ENCODE data around the gene IL10. TPM values are rescaled to one million over a fixed set of nuclear protein-coding genes. Genes with fewer than 3 reads are reported as not detected.
"Not testable (repeated sequence)": the region's sequence is repeated elsewhere in the genome, so short reads cannot be mapped to it uniquely, and the experiment has no call there.

The IL10 gene
- total RNA-seq, 2 experiments from 2014 or later, result not detected

DNA sequence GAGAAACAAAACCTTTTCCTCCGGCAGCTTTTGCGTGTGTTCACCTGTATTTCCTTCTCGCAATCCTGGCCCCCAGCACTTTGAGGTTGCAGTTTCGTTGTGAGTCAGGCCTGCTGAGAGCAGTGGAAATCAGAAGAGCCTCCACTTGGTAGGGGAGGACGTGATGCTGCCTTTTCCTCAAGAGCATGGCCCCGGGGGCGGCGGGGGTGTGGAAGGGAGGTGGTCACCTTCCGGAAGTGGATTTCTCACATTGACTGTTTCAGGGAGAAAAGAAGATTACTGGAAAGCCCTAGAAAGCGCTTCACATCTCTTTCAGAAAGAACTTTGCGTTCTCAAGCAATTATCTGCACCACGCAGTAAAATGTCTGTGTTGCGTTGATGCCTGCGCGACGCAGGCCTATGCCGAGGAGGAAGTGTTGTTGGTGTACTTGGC is 12.2 kb upstream of the IL10 start:
- Mint-ChIP-seq H3K4me1 (peaks cover 62% of the 10 kb centered on the region), H3K9me3 (no peaks in the 10 kb centered on the region), H3K27me3 (no peaks in the 10 kb centered on the region), H3K4me3 (peak overlapping the region; percentile 63), H3K36me3 (no peaks in the 10 kb centered on the region), H3K27ac (peak overlapping the region; percentile 85)
- peak; percentile 89 for DNase-seq

DNA sequence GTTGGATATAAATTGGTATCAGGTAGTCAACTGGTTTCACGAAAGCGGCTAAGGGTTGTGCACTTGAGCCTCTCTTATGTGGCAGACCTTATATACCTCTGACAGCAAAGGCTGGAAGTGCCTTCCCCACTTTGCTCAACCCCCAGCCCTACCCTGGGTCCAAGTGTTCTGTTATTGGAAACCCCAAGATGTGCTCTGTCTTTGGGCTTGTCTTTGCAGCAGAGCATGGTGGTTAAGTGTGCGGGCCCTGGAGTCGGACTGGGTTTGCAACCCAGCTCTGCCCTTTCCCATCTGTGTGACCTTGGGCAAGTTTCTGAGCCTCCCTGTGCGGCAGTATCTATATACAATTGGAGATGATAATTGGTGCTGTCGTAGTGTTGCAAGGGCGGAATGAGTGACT is 11.2 kb upstream of the IL10 start:
- no peaks in the 10 kb centered on the region for H3K36me3 Mint-ChIP-seq
- H3K27ac Mint-ChIP-seq, result peak overlapping the region; percentile 47
- no peak for DNase-seq
- H3K4me3 Mint-ChIP-seq, result no peak overlapping the region
- H3K4me1 Mint-ChIP-seq, result peaks cover 62% of the 10 kb centered on the region
- H3K27me3 Mint-ChIP-seq, result no peaks in the 10 kb centered on the region
- H3K9me3 Mint-ChIP-seq, result no peaks in the 10 kb centered on the region

DNA sequence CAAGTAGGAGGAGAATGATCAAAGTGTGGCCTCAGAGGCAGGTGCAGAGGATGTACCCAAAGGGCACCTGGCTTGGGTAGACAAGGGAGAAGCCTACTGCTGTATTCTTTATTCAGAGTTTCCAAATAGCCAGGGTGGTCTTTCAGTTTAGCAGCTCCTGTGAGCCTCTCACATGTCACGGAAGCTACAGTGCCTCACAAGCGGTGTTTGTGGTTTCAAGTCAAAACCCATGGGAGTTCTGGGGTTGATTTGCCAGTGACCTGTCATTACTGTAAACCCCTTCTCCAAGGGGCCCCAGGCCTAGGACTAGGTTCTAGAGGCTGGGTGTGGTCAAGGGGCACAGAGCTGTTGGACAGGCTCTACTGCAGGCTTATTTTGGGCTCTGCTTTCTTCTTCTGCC is 10.2 kb upstream of the IL10 start:
- DNase-seq, result peak; percentile 59
- H3K9me3 Mint-ChIP-seq, result no peaks in the 10 kb centered on the region
- peak overlapping the region; percentile 59 for H3K27ac Mint-ChIP-seq
- no peak overlapping the region for H3K4me3 Mint-ChIP-seq
- peaks cover 55% of the 10 kb centered on the region for H3K4me1 Mint-ChIP-seq
- H3K27me3 Mint-ChIP-seq, result no peaks in the 10 kb centered on the region
- no peaks in the 10 kb centered on the region for H3K36me3 Mint-ChIP-seq

DNA sequence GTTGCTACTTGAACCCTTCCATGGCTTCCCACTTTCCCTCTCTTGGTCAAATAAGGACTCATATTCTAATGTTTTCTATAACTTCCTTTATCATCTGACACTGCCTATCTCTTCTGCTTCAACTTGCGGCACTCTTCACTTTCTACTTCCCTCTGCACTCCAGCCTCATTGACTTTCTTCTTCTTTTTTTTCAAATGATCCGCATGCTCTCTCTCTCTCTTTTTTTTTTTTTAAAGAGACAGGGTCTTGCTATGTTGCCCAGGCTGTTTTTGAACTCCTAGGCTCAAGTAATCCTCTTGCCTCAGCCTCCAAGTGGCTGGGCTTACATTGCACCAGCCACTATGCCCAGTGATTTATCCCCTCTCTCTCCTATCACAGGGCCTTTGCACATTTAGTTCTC is 7.3 kb upstream of the IL10 start:
- DNase-seq, result no peak
- no peaks in the 10 kb centered on the region for H3K9me3 Mint-ChIP-seq
- peaks cover 29% of the 10 kb centered on the region for H3K4me1 Mint-ChIP-seq
- H3K27me3 Mint-ChIP-seq, result peaks cover 4% of the 10 kb centered on the region
- H3K4me3 Mint-ChIP-seq, result no peak overlapping the region
- no peaks in the 10 kb centered on the region for H3K36me3 Mint-ChIP-seq
- no peak overlapping the region for H3K27ac Mint-ChIP-seq

DNA sequence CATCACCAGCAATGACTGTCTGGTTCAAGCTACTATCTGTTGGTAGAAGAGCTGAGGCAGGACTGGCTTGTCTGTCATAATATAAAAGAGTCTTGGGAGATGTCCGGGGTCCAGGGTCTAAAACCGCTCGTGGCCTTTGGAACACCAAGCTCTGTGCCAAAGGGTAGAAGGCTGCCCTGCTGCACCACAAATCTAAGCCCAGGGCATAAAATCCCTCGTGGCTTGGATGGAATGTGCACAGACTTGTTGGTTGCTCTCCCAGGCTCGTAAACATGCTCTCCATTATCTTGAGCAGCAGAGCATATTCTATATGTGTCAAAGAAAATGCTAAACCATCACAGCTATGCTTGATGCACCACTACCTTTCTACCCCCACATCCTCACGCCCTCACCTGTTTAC is 6.6 kb upstream of the IL10 start:
- not testable (repeated sequence) for H3K36me3 Mint-ChIP-seq, H3K27ac Mint-ChIP-seq, DNase-seq, H3K4me3 Mint-ChIP-seq, H3K27me3 Mint-ChIP-seq, H3K9me3 Mint-ChIP-seq
- H3K4me1 Mint-ChIP-seq, result peaks cover 23% of the 10 kb centered on the region

DNA sequence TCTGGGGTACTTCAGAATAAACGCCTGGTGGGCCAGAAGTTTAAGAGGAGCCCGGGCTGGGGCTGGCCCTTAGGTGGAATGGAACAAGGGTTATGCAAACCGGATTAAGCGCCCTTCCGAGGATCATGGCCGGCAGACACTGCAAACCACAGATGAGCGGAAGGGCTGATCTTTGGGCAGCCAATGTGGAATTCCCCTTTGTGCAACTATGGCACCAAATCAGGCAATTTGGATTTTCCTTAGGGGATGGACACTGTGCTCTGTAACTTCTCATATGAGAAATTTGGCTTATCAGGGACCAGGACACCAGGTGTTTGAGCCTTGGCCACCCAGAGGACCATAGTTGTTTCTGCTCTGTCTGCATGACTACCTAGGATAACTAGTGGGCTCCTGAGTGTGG is 5.7 kb upstream of the IL10 start:
- DNase-seq, result no peak
- no peaks in the 10 kb centered on the region for H3K9me3 Mint-ChIP-seq

DNA sequence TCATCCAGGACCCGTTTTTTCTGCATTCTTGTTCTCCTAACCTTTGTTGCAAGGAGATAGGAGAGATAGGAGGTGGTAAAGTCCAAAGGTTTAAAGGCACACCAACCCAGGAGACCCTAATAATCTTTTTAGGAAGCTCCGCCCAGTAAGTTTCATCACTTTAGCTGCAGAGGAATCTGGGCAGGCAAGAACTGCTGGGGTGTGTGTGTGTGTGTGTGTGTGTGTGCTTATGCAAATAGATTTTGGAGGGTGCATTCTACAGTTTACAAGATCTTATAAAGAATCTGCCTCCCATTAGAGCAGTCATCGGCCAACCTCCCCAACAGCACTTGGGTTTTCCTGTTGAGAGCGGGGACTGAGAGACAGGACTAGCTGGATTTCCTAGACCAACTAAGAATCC is 3.9 kb upstream of the IL10 start:
- DNase-seq, result no peak
- no peaks in the 10 kb centered on the region for H3K9me3 Mint-ChIP-seq
- H3K36me3 Mint-ChIP-seq, result no peaks in the 10 kb centered on the region
- no peak overlapping the region for H3K27ac Mint-ChIP-seq
- H3K4me3 Mint-ChIP-seq, result no peak overlapping the region
- peaks cover 21% of the 10 kb centered on the region for H3K27me3 Mint-ChIP-seq
- peaks cover 20% of the 10 kb centered on the region for H3K4me1 Mint-ChIP-seq

More for the DNA sequence above, 5.7 kb upstream of the IL10 start:
- H3K36me3 Mint-ChIP-seq, result no peaks in the 10 kb centered on the region
- no peak overlapping the region for H3K27ac Mint-ChIP-seq
- H3K4me1 Mint-ChIP-seq, result peaks cover 19% of the 10 kb centered on the region
- no peak overlapping the region for H3K4me3 Mint-ChIP-seq
- H3K27me3 Mint-ChIP-seq, result peaks cover 7% of the 10 kb centered on the region

DNA sequence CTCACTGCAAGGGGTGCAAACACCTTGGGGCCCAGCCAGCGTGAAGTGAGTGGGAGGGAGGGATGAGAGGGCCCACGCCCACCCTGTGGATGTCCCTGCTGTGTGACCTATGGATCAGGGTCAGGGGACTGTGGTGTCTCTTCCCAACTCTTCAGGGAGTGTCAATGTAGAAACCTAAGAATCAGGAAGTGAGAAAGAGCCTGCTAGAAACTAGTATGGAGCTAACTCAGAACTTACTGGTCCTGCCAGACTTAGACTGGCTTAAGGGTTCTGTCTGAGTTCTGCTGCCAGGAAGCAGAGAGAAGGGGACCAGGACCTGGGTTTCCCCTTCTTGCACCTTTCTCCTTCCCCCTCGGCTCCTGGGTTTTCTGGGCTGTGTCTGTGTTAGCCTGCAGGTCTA is 1.8 kb upstream of the IL10 start:
- Mint-ChIP-seq H3K4me3 (no peak overlapping the region), H3K4me1 (peaks cover 41% of the 10 kb centered on the region), H3K27me3 (peaks cover 28% of the 10 kb centered on the region), H3K36me3 (no peaks in the 10 kb centered on the region), H3K27ac (no peak overlapping the region), H3K9me3 (no peaks in the 10 kb centered on the region)
- DNase-seq, result no peak

DNA sequence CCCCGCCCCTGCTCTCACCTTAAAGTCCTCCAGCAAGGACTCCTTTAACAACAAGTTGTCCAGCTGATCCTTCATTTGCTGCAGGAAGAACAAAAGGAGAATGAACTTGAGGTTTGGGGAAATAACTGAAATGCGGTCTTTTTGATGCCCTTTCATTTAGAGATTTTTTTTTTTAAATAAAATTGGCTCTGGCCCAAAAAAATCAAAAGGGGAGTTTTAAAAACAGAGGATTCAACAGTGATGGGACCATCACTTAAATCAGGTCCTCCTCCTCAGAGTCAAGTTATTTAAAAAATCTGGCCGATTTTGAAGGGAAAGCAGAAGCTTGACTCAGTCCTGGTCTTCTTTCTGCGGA is 979 bp downstream of the IL10 start:
- H3K9me3 Mint-ChIP-seq, result no peaks in the 10 kb centered on the region
- H3K4me3 Mint-ChIP-seq, result no peak overlapping the region
- peaks cover 28% of the 10 kb centered on the region for H3K27me3 Mint-ChIP-seq
- peaks cover 64% of the 10 kb centered on the region for H3K4me1 Mint-ChIP-seq
- DNase-seq, result no peak
- no peaks in the 10 kb centered on the region for H3K36me3 Mint-ChIP-seq
- H3K27ac Mint-ChIP-seq, result no peak overlapping the region

DNA sequence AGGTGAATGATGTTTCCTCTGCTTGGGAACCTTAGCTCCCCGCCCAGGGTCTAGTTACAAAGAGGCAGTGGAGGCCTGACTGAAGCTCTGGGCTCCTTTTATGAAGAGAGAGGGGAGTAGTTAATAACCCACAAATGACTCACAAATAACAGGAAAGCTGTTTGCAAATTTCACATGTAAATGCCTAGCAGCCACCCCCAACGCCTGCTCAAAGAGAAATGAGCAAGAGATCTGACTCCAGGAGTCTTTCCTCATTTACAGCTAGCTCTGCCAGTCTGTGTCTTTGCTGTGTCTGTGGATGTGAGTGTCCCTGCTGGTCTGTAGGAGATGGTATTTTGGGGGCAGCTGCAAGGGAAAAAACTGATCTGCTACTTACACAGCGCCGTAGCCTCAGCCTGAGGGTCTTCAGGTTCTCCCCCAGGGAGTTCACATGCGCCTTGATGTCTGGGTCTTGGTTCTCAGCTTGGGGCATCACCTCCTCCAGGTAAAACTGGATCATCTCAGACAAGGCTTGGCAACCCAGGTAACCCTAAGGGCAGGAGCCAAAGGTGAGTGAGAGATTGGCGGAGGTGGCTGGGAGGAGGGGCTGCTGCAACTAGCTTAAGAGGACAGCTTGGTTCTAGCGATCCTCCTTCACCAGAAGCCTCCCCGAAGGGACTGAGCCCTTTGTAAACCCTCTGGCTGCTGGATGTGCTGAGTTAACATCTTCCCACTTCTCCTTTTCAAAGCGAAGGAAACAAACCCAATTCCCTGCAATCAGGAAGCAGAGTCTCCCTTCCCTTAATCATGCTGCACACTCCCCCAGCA is 1.6 kb downstream of the IL10 start, which contains the start of gene IL19:
Gene IL19 (plus strand): TSS at position 243 of the 807 bp plus-strand sequence. CDS start 65,890 bp downstream, outside the sequence.
- H3K4me1 Mint-ChIP-seq, result peaks cover 70% of the 10 kb centered on the region
- H3K9me3 Mint-ChIP-seq, result no peaks in the 10 kb centered on the region
- H3K36me3 Mint-ChIP-seq, result no peaks in the 10 kb centered on the region
- H3K4me3 Mint-ChIP-seq, result no peak within 1 kb of the TSS
- no peak for DNase-seq
- H3K27me3 Mint-ChIP-seq, result peaks cover 28% of the 10 kb centered on the region
- H3K27ac Mint-ChIP-seq, result peak within 1 kb of the TSS; percentile 66

DNA sequence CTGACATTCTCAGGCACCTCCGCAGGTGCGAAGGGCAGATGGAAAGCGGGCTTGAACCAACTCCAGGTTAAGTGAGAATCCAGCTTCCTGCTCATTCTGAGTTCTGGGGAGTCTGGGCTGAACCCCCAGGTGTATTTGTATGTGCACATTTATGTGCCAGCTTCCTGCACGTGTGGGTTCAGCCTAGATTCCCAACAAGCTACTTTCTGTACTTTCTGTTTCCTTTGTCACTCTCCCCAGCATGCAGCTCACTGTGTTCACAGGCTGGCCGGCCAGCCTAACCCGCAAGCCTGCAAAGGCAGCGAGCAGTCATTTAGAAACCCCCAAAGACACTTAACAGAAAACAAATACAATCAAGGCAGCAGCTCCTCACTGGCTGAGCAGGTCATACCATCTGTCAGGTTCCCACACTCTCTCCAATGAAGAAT is 3.0 kb downstream of the IL10 start:
- Mint-ChIP-seq H3K9me3 (no peaks in the 10 kb centered on the region), H3K27me3 (peaks cover 28% of the 10 kb centered on the region), H3K4me3 (peak overlapping the region; percentile 0), H3K27ac (peak overlapping the region; percentile 66), H3K4me1 (peaks cover 72% of the 10 kb centered on the region), H3K36me3 (no peaks in the 10 kb centered on the region)
- peak; percentile 80 for DNase-seq

DNA sequence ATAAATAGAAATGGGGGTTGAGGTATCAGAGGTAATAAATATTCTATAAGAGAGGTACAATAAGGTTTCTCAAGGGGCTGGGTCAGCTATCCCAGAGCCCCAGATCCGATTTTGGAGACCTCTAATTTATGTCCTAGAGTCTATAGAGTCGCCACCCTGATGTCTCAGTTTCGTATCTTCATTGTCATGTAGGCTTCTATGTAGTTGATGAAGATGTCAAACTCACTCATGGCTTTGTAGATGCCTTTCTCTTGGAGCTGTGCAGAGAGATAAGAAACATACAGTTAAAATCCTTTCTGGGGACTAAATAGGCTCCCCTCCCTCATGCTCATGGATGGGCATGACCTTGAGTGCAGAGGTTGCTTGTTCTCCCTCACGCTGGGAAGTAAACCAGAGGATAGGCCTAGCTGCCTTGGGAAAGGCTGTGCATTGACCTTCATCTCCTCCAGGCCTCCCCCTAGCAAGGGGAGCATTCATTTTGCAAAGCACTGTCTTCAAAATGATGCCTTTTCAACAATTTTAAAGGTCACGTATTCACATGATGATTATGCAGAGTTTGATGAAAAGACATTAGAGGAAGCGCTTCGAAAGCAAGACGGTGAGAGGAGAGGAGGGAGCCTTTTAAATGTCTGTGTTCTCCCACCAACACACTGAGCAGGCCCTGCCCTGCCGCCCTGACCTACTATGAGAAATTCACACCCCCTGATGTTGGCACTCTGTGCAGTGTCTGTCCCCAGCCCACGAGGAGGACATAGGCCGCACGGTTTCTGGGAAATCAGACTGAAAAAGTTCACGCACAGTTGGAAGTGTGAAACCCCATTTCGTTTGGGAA is 3.6 kb downstream of the IL10 start:
- Mint-ChIP-seq H3K9me3 (no peaks in the 10 kb centered on the region), H3K36me3 (no peaks in the 10 kb centered on the region), H3K27me3 (peaks cover 24% of the 10 kb centered on the region), H3K4me3 (peak overlapping the region; percentile 0), H3K4me1 (peaks cover 68% of the 10 kb centered on the region), H3K27ac (peak overlapping the region; percentile 66)
- DNase-seq, result no peak

DNA sequence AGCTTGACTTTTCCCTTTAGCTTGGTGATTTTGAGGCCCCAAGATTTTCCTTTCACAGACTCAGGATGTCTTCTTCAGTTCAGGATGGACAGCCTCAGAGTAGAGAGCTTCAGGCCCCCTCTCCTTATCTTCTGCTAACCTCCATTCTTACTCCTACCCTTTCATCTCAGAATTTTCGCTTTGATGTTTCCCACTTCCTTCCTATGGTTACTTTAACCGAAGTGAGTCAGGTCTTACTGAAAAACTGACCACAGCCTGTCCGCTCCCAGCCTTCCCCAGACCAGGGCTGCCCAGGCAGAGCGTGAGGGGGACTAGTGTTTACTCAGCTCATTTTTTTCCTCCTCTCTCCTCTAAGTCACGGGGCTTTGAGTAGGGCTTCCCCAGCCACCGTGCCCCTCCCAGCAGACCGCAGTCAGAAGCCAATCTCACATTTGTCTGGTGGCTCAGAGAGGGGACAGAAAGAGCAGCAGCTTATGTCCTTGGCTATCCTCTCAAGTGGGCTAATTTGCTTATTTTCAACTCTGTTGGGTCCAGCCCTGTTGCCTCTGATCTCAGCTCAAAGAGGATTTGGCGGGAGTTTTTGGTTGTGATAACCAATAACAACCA is 5.9 kb downstream of the IL10 start:
- H3K27ac Mint-ChIP-seq, result peak overlapping the region; percentile 9
- DNase-seq, result peak; percentile 70
- peaks cover 57% of the 10 kb centered on the region for H3K4me1 Mint-ChIP-seq
- H3K27me3 Mint-ChIP-seq, result peaks cover 15% of the 10 kb centered on the region
- H3K36me3 Mint-ChIP-seq, result no peaks in the 10 kb centered on the region
- H3K4me3 Mint-ChIP-seq, result peak overlapping the region; percentile 33
- H3K9me3 Mint-ChIP-seq, result no peaks in the 10 kb centered on the region

DNA sequence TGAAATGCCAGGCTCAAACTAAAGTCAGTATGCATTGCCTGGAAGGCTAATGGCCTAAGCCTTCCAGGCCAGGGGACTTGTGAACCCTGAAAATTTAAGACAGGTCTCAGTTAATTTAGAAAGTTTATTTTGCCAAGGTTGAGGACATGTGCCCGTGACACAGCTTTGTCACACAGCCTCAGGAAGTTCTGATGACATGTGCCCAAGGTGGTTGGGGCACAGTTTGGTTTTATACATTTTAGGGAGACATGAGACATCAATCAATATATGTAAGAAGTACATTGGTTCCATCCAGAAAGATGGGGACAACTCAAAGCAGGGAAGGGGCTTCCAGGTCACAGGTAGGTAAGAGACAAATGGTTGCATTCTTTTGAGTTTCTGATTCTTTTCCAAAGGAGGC is 6.5 kb downstream of the IL10 start:
- H3K36me3 Mint-ChIP-seq, H3K27ac Mint-ChIP-seq, H3K4me3 Mint-ChIP-seq, H3K9me3 Mint-ChIP-seq, DNase-seq: not testable (repeated sequence)
- peaks cover 51% of the 10 kb centered on the region for H3K4me1 Mint-ChIP-seq
- H3K27me3 Mint-ChIP-seq, result peaks cover 10% of the 10 kb centered on the region

DNA sequence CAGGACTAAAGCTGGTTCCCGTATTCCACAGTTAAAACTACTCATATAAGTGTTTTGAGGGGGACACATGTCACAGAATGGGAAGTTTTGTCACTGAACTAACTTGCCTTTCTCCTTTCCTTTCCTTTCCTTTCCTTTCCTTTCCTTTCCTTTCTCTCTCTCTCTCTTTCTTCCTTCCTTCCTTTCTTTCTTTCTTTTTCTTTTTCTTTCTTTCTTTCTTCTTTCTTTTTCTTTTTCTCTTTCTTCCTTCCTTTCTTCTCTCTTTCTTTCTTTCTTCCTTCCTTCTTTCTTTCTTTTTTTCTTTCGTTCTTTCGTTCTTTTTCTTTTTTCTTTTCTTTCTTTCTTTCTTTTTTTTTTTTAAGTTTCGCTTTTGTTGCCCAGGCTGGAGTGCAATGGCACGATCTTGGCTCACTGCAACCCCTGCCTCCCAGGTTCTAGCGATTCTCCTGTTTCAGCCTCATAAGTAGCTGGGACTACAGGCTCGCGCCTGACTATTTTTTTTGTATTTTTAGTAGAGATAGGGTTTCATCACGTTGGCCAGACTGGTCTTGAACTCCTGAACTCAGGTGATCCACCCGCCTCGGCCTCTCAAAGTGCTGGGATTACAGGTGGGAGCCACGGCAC is 9.4 kb downstream of the IL10 start:
- not testable (repeated sequence) for H3K27me3 Mint-ChIP-seq, H3K27ac Mint-ChIP-seq, DNase-seq, H3K9me3 Mint-ChIP-seq, H3K36me3 Mint-ChIP-seq, H3K4me3 Mint-ChIP-seq
- H3K4me1 Mint-ChIP-seq, result peaks cover 23% of the 10 kb centered on the region
